ENCODE data around the gene ATP5ME.

DNA sequence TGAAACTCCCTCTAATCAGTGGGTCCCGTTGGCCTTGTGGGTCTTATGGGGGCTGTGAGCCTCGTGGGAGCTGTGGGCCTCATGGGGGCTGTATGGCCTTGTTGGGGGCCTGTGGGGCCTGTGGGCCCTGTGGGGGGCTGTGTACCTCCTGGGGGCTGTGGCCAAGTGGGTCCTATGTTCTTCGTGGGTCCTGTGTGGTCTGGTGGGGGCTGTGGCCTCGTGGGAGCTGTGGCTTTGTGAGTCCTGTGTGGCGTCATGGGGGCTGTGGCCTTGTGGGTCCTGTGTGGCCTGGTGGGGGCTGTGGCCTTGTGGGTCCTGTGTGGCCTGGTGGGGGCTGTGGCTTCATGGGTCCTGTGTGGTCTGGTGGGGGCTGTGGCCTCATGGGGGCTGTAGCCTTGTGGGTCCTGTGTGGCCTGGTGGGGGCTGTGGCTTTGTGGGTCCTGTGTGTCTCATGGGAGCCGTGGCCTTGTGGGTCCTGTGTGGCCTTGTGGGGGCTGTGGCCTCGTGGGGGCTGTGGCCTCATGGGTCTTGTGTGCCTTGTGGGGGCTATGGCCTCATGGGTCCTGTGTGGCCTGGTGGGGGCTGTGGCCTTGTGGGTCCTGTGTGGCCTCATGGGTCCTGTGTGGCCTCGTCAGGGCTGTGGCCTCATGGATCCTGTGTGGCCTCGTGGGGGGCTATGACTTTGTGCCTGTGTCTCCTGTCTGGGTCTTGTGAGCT is 39.0 kb upstream of the ATP5ME start:
- no peak for TF ChIP-seq NFIC (IDR thresholded peaks at IDR 0.05)
- TF ChIP-seq TAF1 (IDR thresholded peaks at IDR 0.05; ENCODE audit: low read depth), result no peak
- TF ChIP-seq, protein P1, sequence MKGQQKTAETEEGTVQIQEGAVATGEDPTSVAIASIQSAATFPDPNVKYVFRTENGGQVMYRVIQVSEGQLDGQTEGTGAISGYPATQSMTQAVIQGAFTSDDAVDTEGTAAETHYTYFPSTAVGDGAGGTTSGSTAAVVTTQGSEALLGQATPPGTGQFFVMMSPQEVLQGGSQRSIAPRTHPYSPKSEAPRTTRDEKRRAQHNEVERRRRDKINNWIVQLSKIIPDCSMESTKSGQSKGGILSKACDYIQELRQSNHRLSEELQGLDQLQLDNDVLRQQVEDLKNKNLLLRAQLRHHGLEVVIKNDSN (IDR thresholded peaks at IDR 0.05), result no peak
- TF ChIP-seq EGR1 (IDR thresholded peaks at IDR 0.05), result no peak
- no peak for TF ChIP-seq EP300 (IDR thresholded peaks at IDR 0.05; ENCODE audit: borderline replicate concordance)
- no peak for TF ChIP-seq FOXM1 (IDR thresholded peaks at IDR 0.05; ENCODE audit: borderline replicate concordance, low read depth)
- TF ChIP-seq TCF12 (IDR thresholded peaks at IDR 0.05; ENCODE audit: low read depth), result no peak
- TF ChIP-seq ZBTB7A (IDR thresholded peaks at IDR 0.05; ENCODE audit: low read depth), result no peak
- TF ChIP-seq, protein P2, sequence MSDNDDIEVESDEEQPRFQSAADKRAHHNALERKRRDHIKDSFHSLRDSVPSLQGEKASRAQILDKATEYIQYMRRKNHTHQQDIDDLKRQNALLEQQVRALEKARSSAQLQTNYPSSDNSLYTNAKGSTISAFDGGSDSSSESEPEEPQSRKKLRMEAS (IDR thresholded peaks at IDR 0.05), result no peak
- TF ChIP-seq, protein P3, sequence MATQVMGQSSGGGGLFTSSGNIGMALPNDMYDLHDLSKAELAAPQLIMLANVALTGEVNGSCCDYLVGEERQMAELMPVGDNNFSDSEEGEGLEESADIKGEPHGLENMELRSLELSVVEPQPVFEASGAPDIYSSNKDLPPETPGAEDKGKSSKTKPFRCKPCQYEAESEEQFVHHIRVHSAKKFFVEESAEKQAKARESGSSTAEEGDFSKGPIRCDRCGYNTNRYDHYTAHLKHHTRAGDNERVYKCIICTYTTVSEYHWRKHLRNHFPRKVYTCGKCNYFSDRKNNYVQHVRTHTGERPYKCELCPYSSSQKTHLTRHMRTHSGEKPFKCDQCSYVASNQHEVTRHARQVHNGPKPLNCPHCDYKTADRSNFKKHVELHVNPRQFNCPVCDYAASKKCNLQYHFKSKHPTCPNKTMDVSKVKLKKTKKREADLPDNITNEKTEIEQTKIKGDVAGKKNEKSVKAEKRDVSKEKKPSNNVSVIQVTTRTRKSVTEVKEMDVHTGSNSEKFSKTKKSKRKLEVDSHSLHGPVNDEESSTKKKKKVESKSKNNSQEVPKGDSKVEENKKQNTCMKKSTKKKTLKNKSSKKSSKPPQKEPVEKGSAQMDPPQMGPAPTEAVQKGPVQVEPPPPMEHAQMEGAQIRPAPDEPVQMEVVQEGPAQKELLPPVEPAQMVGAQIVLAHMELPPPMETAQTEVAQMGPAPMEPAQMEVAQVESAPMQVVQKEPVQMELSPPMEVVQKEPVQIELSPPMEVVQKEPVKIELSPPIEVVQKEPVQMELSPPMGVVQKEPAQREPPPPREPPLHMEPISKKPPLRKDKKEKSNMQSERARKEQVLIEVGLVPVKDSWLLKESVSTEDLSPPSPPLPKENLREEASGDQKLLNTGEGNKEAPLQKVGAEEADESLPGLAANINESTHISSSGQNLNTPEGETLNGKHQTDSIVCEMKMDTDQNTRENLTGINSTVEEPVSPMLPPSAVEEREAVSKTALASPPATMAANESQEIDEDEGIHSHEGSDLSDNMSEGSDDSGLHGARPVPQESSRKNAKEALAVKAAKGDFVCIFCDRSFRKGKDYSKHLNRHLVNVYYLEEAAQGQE (IDR thresholded peaks at IDR 0.05; ENCODE audit: low read depth), result no peak
- TF ChIP-seq CREB1 (IDR thresholded peaks at IDR 0.05; ENCODE audit: low read depth), result no peak
- no peak for TF ChIP-seq RAD21 (IDR thresholded peaks at IDR 0.05; ENCODE audit: low read depth)
- TF ChIP-seq TEAD4 (IDR thresholded peaks at IDR 0.05), result no peak
- TF ChIP-seq YY1 (IDR thresholded peaks at IDR 0.05; ENCODE audit: low read depth), result no peak

All from Ishikawa (cell line).